Spinal cord (tissue), 10 donors: ENCODE results near the gene INHA. TPM values are rescaled to one million over a fixed set of nuclear protein-coding genes. Genes with fewer than 3 reads are reported as not detected.

Experiments
- DNase-seq, 6 donors: peaks; one replicate each; pipeline versions ENCODE4 v3.0.0 to v3.0.0-alpha.2; 2013 to 2015; ENCODE audit warnings: low spot score in 6 of 6, low read depth in 4 of 6
- H3K27ac ChIP-seq: one replicate; pipeline ENCODE4 v1.5.1; 2013; ENCODE audit warnings: low read depth, low read length, control low read depth
- H3K27me3 ChIP-seq: one replicate; pipeline ENCODE4 v1.6.1; 2013; ENCODE audit warnings: low read length; ENCODE audit not compliant: control insufficient read depth, insufficient read depth
- H3K36me3 ChIP-seq: one replicate; pipeline ENCODE4 v1.6.1; 2013; ENCODE audit warnings: low read length; ENCODE audit not compliant: control insufficient read depth, insufficient read depth
- H3K4me1 ChIP-seq: one replicate; pipeline ENCODE4 v1.6.1; 2013; ENCODE audit warnings: low read length; ENCODE audit not compliant: control insufficient read depth, insufficient read depth
- H3K4me3 ChIP-seq: one replicate; pipeline ENCODE4 v1.5.1; 2013; ENCODE audit warnings: low read depth, low read length, control low read depth
- H3K9me3 ChIP-seq: one replicate; pipeline ENCODE4 v1.6.1; 2013; ENCODE audit warnings: low read length; ENCODE audit not compliant: control insufficient read depth, insufficient read depth
- WGBS: methylation state at CpG from one replicate; pipeline ENCODE4 v1.1.5; 2013; ENCODE audit warnings: missing lambda C conversion rate; ENCODE audit not compliant: insufficient coverage; 5-methylcytosine and 5-hydroxymethylcytosine counted together
- polyA plus RNA-seq, 2 donors: library from polyadenylated mRNA; unstranded; fragments of 120-200 nt; gene quantifications; one replicate each; pipeline ENCODE4 v1.2.1, GENCODE V29; 2013; ENCODE audit not compliant: insufficient read length in 2 of 2
- total RNA-seq, 2 donors: library from RNA; depleted of rRNA in 1 of 2; stranded (reverse); fragments of 120-200 nt in 1 of 2; fragments of >200 nt in 1 of 2; gene quantifications; one replicate each; pipeline versions ENCODE4 v1.2.3 to v1.2.4, GENCODE V29; 2013 to 2014
- donor health status: healthy.

INHA gene
- total and polyA plus RNA-seq, 4 donors = 0.10 to 5.1 (median 1.8) TPM

DNA sequence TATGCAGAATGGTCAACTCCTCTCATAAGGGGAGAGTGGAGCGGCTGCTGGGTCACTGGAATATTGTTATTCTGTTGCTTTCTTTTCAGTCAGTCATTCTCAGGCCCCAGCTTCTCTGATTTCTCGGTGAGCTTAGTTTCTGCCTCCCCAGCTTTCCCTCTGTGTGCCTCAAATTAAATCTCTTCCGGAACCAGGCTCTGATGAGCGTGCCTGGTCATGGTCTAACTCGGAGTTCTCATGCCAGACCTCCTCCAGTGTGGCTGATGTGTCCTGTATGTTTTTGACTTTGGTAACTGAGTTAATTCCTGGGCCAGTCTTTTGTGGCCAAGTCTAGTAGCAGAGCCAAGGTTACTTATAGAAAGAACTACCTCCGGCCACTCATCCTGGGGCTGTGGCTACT lies 20.6 kb downstream of the INHA start:
- Histone ChIP-seq H3K27me3 (no peaks in the 10 kb centered on the region), H3K27ac (no peak overlapping the region), H3K4me3 (no peak overlapping the region), H3K4me1 (peaks cover 6% of the 10 kb centered on the region), H3K9me3 (no peaks in the 10 kb centered on the region), H3K36me3 (no peaks in the 10 kb centered on the region)
- 40% methylated on average over 5 of the region's 6 CpGs for WGBS
- peak in 1 of 6 donors; percentile 14 for DNase-seq

DNA sequence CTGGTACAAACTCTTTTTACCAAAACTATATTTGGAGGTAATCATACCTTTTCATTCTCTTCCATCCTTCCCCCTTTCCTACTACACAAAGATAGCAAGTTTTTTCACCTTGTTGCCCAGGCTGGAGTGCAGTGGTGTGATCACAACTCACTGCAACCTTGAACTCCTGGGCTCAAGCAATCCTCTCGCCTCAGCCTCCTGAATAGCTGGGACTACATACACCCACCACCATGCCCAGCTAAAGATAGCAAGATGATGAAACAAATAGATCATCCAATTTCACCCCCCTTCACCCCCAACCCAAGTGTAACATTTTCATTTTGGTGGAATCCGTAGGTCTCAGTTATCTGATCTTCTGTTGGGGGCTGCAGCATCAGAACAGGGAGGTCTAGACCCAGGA lies 21.0 kb downstream of the INHA start:
- H3K4me3 ChIP-seq = no peak overlapping the region
- H3K36me3 ChIP-seq = no peaks in the 10 kb centered on the region
- WGBS = 100% methylated on average over 1 of the region's 2 CpGs
- H3K27ac ChIP-seq = no peak overlapping the region
- H3K9me3 ChIP-seq = no peaks in the 10 kb centered on the region
- no peaks in the 10 kb centered on the region for H3K27me3 ChIP-seq
- peaks cover 8% of the 10 kb centered on the region for H3K4me1 ChIP-seq
- DNase-seq = no peak

DNA sequence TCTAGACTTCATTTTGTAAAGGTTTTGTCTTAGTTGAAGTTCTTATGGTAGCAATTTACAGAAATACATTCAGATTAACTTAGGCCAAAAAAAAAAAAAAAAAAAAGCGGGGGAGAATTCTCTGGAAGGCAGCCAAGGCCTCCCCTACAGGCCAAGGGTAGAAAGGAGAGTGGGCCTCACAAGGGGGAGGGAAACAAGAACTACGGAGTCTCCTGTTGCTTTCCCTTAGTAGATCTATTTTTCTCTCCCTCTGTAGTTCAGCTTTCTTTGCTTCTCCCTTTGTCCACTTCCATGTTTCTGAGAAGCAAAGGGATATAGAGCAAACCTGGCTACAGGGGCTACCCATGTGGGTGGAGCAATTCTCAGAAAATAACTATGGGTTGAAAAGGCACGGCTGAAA lies 23.1 kb downstream of the INHA start:
- peak in 2 of 6 donors; percentile 47 to 64 for DNase-seq
- peak overlapping the region; percentile 96 for H3K27ac ChIP-seq
- H3K4me3 ChIP-seq = no peak overlapping the region

DNA sequence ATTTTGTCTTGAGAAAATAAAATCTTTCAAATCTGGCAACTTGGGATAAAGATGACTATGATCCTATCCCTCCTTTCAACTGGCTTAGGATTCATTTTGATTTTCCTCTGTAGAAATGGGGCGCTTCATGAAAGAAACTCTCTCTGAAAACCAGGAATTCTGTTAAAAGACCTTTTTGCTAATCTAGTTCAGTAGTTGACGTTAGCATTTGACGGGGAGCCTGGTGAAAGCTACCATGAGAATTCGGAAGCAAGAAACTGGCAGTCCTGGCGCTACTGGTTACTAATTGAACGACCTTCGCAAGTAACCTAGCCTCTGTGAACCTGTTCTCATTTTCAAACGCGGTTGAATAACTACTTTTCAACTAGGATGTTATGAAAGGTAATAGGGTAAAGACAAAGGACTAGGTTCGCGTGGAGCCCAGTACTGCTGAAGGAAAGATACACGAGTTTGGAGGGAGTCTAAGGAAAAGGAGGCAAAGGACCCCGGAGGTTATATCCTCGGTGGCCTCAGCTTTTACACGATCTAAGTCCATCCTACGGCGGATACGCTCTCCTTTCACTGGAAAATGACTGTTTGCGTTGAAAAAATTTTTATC lies 24.9 kb downstream of the INHA start:
- no peaks in the 10 kb centered on the region for H3K9me3 ChIP-seq
- peaks cover 11% of the 10 kb centered on the region for H3K36me3 ChIP-seq
- peak overlapping the region; percentile 96 for H3K27ac ChIP-seq
- peak overlapping the region; percentile 79 for H3K4me3 ChIP-seq
- DNase-seq = no peak
- no peaks in the 10 kb centered on the region for H3K27me3 ChIP-seq
- H3K4me1 ChIP-seq = peaks cover 10% of the 10 kb centered on the region
- WGBS = 6% methylated on average over 5 of the region's 19 CpGs

More for the DNA sequence above, 23.1 kb downstream of the INHA start:
- H3K36me3 ChIP-seq = no peaks in the 10 kb centered on the region
- no peaks in the 10 kb centered on the region for H3K27me3 ChIP-seq
- WGBS = 20% methylated on average over 1 of the region's 3 CpGs
- peaks cover 10% of the 10 kb centered on the region for H3K4me1 ChIP-seq
- no peaks in the 10 kb centered on the region for H3K9me3 ChIP-seq

DNA sequence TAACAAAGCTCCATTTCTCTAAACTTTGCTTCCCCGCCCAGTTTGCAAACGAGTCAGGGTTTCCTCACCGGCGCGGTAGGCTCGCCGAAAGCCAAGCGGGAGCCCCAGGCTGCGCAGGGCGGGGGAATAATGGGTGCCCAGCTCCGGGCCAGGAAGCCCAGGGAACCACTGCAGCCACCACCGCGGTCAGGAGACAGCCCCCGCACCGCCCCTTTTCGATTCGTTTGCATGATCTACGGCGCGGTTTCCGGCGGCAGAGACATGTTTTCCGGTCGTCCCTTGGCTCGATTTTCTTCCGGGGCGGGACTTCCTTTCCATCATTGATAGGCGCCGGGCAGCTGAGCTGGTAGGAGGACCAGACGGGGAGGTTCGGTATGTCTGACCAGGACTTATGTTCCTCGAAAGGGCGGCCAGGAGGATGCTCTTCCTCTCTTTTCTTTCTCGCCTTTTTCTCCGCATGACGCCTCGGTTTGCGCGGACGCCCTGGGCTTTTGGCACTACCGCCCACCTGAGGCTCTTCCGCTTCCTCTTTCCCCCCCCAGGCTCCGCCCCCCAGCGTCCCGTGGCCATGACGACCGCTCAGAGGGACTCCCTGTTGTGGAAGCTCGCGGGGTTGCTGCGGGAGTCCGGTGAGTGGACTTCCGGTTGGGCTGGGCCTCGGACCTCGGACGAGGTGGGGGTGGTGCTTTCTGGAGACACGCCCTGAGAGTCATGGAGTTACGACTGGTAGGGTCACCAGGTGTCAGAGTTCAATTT lies 25.6 kb downstream of the INHA start, which contains the start of gene STK11IP:
Gene STK11IP, plus strand, starts transcription at position 306 of the 756 bp plus-strand sequence. Its CDS starts 263 bp downstream, at position 569.
- Histone ChIP-seq H3K27ac (peak within 1 kb of the TSS; percentile 96), H3K4me3 (peak within 1 kb of the TSS; percentile 79), H3K36me3 (peaks cover 18% of the 10 kb centered on the region), H3K9me3 (no peaks in the 10 kb centered on the region), H3K4me1 (peaks cover 10% of the 10 kb centered on the region), H3K27me3 (no peaks in the 10 kb centered on the region)
- under 1% methylated on average over 49 of the region's 57 CpGs for WGBS
- DNase-seq = peak; percentile 93 to 99 (median 94)

DNA sequence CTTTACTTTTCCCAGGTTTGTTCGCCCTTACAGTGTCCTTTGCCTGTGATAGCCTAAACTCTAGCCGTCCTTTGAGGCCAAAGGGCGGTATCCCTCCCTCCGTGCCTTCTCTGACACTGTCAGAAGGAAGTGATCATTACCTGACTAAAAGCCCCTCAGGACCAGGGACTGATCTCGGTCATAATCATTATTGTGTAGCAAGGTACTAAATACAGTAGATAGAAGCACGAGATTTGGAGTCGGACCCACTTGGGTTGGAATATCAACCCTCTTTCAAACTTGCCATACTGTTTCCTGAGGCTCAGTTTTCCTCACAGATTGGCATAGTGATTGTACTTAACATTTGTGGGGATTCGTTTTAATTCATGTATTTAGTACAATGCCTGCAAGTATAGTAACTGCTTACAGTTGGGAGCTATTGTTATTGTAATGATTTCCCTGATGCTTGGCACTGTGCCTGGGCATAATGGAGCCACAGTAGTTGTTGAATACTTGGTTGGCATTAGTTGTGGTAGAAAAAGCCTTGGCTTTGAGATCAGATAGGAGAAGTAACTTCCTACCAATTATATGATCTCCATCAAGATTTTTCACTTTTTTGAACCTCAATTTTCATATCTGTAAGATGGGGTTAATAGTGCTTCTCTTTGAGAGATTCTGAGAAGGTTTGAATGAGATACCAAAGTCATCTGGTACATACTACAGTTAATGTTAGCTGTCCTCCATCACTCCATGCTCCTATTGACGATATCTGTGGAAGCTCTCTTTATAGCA lies 26.4 kb downstream of the INHA start:
- peak in 2 of 6 donors; percentile 42 to 53 for DNase-seq
- Histone ChIP-seq H3K4me3 (peak overlapping the region; percentile 79), H3K9me3 (no peaks in the 10 kb centered on the region), H3K36me3 (peaks cover 25% of the 10 kb centered on the region), H3K4me1 (peaks cover 10% of the 10 kb centered on the region), H3K27ac (peak overlapping the region; percentile 96), H3K27me3 (no peaks in the 10 kb centered on the region)
- WGBS = 25% methylated on average over 7 of the region's 9 CpGs

DNA sequence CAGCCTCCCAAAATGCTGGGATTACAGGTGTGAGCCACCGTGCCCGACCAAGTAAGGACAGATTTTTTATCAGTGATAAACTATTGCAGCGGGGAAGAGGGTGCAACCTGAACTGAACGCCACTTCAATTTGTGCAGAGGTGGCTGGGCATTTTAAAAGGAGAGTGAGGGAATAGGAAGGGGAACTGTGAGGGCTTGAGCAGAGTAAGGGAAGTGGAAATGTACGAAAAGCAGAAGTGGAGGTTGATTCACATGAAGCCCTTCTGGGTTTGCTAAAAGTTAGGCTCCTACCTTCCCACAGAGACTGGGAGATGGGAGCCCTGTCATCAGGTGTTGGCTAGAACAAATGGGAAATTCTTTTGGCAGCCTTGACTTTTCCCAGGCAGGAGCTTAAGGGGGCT lies 31.7 kb downstream of the INHA start:
- H3K27ac ChIP-seq = no peak overlapping the region
- H3K4me3 ChIP-seq = no peak overlapping the region
- no peaks in the 10 kb centered on the region for H3K27me3 ChIP-seq
- no peak for DNase-seq
- H3K4me1 ChIP-seq = peaks cover 21% of the 10 kb centered on the region
- H3K9me3 ChIP-seq = no peaks in the 10 kb centered on the region
- H3K36me3 ChIP-seq = peaks cover 73% of the 10 kb centered on the region
- 96% methylated on average over 5 of the region's 5 CpGs for WGBS

DNA sequence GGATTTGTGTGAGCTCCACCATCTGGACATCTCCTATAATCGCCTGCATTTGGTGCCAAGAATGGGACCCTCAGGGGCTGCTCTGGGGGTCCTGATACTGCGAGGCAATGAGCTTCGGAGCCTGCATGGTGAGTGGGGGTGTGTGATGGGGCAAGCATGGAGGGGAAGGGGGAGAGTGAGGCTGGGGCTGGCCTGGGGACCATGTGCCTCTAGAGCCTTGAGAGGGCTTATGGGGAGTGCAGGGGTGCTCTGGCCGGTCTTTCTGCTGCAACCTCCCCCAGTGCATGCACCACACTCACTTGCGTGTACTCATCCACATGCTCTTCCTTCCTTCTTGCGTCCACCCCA lies 33.5 kb downstream of the INHA start:
- Histone ChIP-seq H3K4me3 (no peak overlapping the region), H3K4me1 (peaks cover 29% of the 10 kb centered on the region), H3K9me3 (no peaks in the 10 kb centered on the region), H3K27ac (peak overlapping the region; percentile 65), H3K36me3 (peaks cover 79% of the 10 kb centered on the region), H3K27me3 (no peaks in the 10 kb centered on the region)
- WGBS = 94% methylated on average over 6 of the region's 6 CpGs
- no peak for DNase-seq

DNA sequence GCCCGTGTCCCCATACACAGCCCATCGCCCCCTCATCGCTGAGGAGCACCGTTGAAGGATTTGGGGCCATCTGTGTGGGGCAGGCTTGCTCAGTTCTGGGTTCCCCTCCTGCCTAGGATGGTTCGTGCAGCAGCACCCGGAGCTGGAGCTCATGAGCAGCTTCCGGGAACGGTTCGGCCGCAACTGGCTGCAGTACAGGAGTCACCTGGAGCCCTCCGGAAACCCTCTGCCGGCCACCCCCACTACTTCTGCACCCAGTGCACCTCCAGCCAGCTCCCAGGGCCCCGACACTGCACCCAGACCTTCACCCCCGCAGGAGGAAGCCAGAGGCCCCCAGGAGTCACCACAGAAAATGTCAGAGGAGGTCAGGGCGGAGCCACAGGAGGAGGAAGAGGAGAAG lies 35.8 kb downstream of the INHA start:
- no peak for DNase-seq
- Histone ChIP-seq H3K27ac (no peak overlapping the region), H3K4me3 (no peak overlapping the region), H3K27me3 (no peaks in the 10 kb centered on the region), H3K4me1 (peaks cover 29% of the 10 kb centered on the region), H3K9me3 (no peaks in the 10 kb centered on the region), H3K36me3 (peaks cover 78% of the 10 kb centered on the region)
- 98% methylated on average over 13 of the region's 15 CpGs for WGBS
